ENCODE results near the gene PRND. TPM values are rescaled to one million over a fixed set of nuclear protein-coding genes. Genes with fewer than 3 reads are reported as not detected.

The PRND gene
- total and polyA plus RNA-seq, 4 donors, result 0.22 to 12.1 TPM; not detected in 2

DNA sequence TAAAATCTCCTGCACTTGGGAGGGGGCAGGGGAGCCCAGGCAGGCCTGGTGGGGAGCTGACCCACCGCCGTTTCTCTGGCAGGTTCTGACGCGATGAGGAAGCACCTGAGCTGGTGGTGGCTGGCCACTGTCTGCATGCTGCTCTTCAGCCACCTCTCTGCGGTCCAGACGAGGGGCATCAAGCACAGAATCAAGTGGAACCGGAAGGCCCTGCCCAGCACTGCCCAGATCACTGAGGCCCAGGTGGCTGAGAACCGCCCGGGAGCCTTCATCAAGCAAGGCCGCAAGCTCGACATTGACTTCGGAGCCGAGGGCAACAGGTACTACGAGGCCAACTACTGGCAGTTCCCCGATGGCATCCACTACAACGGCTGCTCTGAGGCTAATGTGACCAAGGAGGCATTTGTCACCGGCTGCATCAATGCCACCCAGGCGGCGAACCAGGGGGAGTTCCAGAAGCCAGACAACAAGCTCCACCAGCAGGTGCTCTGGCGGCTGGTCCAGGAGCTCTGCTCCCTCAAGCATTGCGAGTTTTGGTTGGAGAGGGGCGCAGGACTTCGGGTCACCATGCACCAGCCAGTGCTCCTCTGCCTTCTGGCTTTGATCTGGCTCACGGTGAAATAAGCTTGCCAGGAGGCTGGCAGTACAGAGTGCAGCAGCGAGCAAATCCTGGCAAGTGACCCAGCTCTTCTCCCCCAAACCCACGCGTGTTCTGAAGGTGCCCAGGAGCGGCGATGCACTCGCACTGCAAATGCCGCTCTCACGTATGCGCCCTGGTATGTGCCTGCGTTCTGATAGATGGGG, 3.0 kb downstream of the PRND start:
- TF ChIP-seq, protein P1, sequence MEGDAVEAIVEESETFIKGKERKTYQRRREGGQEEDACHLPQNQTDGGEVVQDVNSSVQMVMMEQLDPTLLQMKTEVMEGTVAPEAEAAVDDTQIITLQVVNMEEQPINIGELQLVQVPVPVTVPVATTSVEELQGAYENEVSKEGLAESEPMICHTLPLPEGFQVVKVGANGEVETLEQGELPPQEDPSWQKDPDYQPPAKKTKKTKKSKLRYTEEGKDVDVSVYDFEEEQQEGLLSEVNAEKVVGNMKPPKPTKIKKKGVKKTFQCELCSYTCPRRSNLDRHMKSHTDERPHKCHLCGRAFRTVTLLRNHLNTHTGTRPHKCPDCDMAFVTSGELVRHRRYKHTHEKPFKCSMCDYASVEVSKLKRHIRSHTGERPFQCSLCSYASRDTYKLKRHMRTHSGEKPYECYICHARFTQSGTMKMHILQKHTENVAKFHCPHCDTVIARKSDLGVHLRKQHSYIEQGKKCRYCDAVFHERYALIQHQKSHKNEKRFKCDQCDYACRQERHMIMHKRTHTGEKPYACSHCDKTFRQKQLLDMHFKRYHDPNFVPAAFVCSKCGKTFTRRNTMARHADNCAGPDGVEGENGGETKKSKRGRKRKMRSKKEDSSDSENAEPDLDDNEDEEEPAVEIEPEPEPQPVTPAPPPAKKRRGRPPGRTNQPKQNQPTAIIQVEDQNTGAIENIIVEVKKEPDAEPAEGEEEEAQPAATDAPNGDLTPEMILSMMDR (IDR thresholded peaks at IDR 0.05; ENCODE audit: control extremely low read depth, extremely low read depth), result no peak
- H3K9ac ChIP-seq (ENCODE audit: insufficient read depth in 1 of 2, low read length in 2 of 2), result no peak overlapping the region
- no peaks in the 10 kb centered on the region for H3K9me3 ChIP-seq (ENCODE audit: control insufficient read depth in 4 of 4, insufficient read depth in 3 of 4, low read length in 3 of 4)
- H3K4me3 ChIP-seq, result no peak overlapping the region
- H3K27me3 ChIP-seq (ENCODE audit: control insufficient read depth in 3 of 3, insufficient read depth in 3 of 3, low read length in 2 of 3), result peaks cover 0 to 4% (median 0%) of the 10 kb centered on the region in 3 donors
- H3K27ac ChIP-seq (ENCODE audit: low read depth in 1 of 2, low read length in 1 of 2), result no peak overlapping the region
- WGBS, 2 donors, result 88 to 89% methylated on average over 34 of the region's 34 CpGs
- ATAC-seq (ENCODE audit: insufficient read depth, low FRiP score) (no peak), DNase-seq (no peak)
- H3K4me1 ChIP-seq (ENCODE audit: control insufficient read depth in 5 of 5, insufficient read depth in 5 of 5, low read length in 5 of 5), result peaks cover 0 to 12% (median 0%) of the 10 kb centered on the region in 5 donors
- no peaks in the 10 kb centered on the region for H3K36me3 ChIP-seq (ENCODE audit: control insufficient read depth in 4 of 4, insufficient read depth in 4 of 4, low read length in 4 of 4)

DNA sequence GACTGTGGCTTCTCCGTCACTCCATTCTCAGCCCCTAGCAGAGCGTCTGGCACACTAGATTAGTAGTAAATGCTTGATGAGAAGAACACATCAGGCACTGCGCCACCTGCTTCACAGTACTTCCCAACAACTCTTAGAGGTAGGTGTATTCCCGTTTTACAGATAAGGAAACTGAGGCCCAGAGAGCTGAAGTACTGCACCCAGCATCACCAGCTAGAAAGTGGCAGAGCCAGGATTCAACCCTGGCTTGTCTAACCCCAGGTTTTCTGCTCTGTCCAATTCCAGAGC, 3.5 kb downstream of the PRND start:
- Histone ChIP-seq H3K4me1 (ENCODE audit: control insufficient read depth in 5 of 5, insufficient read depth in 5 of 5, low read length in 5 of 5) (peaks cover 0 to 9% (median 2%) of the 10 kb centered on the region in 5 donors), H3K27me3 (ENCODE audit: control insufficient read depth in 3 of 3, insufficient read depth in 3 of 3, low read length in 2 of 3) (peaks cover 0 to 4% (median 0%) of the 10 kb centered on the region in 3 donors), H3K36me3 (ENCODE audit: control insufficient read depth in 4 of 4, insufficient read depth in 4 of 4, low read length in 4 of 4) (no peaks in the 10 kb centered on the region), H3K4me3 (no peak overlapping the region), H3K9ac (ENCODE audit: insufficient read depth in 1 of 2, low read length in 2 of 2) (no peak overlapping the region), H3K9me3 (ENCODE audit: control insufficient read depth in 4 of 4, insufficient read depth in 3 of 4, low read length in 3 of 4) (no peaks in the 10 kb centered on the region), H3K27ac (ENCODE audit: low read depth in 1 of 2, low read length in 1 of 2) (no peak overlapping the region)
- DNase-seq, result no peak
- 92% methylated on average over 4 of the region's 4 CpGs for WGBS, 2 donors
- TF ChIP-seq, protein P1 (IDR thresholded peaks at IDR 0.05; ENCODE audit: control extremely low read depth, extremely low read depth), result no peak
- no peak for ATAC-seq (ENCODE audit: insufficient read depth, low FRiP score)

DNA sequence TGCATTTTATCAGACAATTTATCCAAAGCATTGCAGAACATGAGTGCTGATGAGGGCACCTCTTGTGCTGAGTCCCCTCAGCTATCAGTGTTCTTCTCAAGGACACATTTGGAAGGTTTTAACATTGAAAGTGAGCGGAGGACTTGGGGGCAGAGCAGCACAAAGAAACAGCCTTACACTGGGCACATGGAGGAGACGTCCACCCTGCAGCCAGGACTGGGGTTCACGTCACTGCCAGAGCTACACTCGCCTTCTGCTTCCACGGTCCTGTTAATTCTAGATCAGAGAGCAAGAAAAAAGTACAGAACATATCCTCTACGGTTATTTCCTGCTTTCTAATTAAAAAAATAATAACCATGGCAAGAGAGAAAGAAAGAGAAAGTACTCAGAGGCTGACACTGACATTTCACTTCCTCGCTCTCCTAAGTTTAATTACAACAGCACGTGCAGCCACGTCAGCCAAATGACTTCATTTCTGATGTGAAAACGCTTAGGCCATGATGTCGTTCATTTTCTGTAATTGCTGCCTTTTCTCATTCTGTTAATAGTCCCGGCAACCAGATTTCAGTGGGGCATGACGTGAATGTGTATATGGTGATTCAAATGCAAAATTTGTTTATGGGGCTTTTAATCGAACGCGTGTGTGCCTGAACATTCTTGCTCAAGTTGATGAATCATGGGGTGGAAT, 5.1 kb downstream of the PRND start:
- no peak overlapping the region for H3K9ac ChIP-seq (ENCODE audit: insufficient read depth in 1 of 2, low read length in 2 of 2)
- 29 to 35% methylated on average over 16 of the region's 16 CpGs for WGBS, 2 donors
- no peak overlapping the region for H3K4me3 ChIP-seq
- H3K27ac ChIP-seq (ENCODE audit: low read depth in 1 of 2, low read length in 1 of 2), result peak overlapping the region in 1 of 2 donors; percentile 73
- H3K36me3 ChIP-seq (ENCODE audit: control insufficient read depth in 4 of 4, insufficient read depth in 4 of 4, low read length in 4 of 4), result no peaks in the 10 kb centered on the region
- peaks cover 0 to 4% (median 0%) of the 10 kb centered on the region in 3 donors for H3K27me3 ChIP-seq (ENCODE audit: control insufficient read depth in 3 of 3, insufficient read depth in 3 of 3, low read length in 2 of 3)
- peak in 2 of 3 donors; percentile 29 to 53 for DNase-seq
- H3K4me1 ChIP-seq (ENCODE audit: control insufficient read depth in 5 of 5, insufficient read depth in 5 of 5, low read length in 5 of 5), result peaks cover 0 to 5% (median 0%) of the 10 kb centered on the region in 5 donors
- ATAC-seq (ENCODE audit: insufficient read depth, low FRiP score), result no peak
- TF ChIP-seq, protein P1 (IDR thresholded peaks at IDR 0.05; ENCODE audit: control extremely low read depth, extremely low read depth), result no peak
- H3K9me3 ChIP-seq (ENCODE audit: control insufficient read depth in 4 of 4, insufficient read depth in 3 of 4, low read length in 3 of 4), result no peaks in the 10 kb centered on the region
